ENCODE results near the gene TENT5A.

GRCh38 chr6:81793821-81794475 lies 41.5 kb upstream of the TENT5A start:
- TF ChIP-seq TAF1 (IDR thresholded peaks at IDR 0.05; ENCODE audit: low read depth, low read length) (no peak), POLR2AphosphoS5 (IDR thresholded peaks at IDR 0.05; ENCODE audit: low read depth, low read length) (no peak), POLR2A (IDR thresholded peaks at IDR 0.05; ENCODE audit: low read depth, low read length) (no peak), POU2F2 (IDR thresholded peaks at IDR 0.05; ENCODE audit: low read depth, low read length) (no peak), PAX5 (IDR thresholded peaks at IDR 0.05; ENCODE audit: insufficient read depth, low read length, severe bottlenecking) (no peak), SPI1 (IDR thresholded peaks at IDR 0.05; ENCODE audit: low read depth, low read length) (no peak)
